ENCODE data around the gene IL15RA. TPM values are rescaled to one million over a fixed set of nuclear protein-coding genes. Genes with fewer than 3 reads are reported as not detected.

The IL15RA gene
- total RNA-seq, 1 donor from 2014 or later, result 41.0 TPM

GRCh38 chr10:5942474-5942873 is 34.9 kb downstream of the IL15RA start:
- Histone ChIP-seq H3K4me1 (peaks cover 49% of the 10 kb centered on the region), H3K9me3 (no peaks in the 10 kb centered on the region), H3K36me3 (peaks cover 5 to 7% of the 10 kb centered on the region in 2 donors), H3K27ac (peak overlapping the region; percentile 83), H3K27me3 (no peaks in the 10 kb centered on the region), H3K4me3 (no peak overlapping the region)
- no peak for TF ChIP-seq CTCF (IDR thresholded peaks at IDR 0.05)
- TF ChIP-seq POLR2A (IDR thresholded peaks at IDR 0.05), result no peak
- peak in 1 of 2 donors; percentile 22 for TF ChIP-seq POLR2AphosphoS5 (IDR thresholded peaks at IDR 0.05; ENCODE audit: insufficient read depth in 1 of 2, low read depth in 1 of 2)
- DNase-seq (ENCODE audit: extremely low spot score in 2 of 2), result no peak
- intact Hi-C loops (cut with DNase I), result no loop called here

DNA sequence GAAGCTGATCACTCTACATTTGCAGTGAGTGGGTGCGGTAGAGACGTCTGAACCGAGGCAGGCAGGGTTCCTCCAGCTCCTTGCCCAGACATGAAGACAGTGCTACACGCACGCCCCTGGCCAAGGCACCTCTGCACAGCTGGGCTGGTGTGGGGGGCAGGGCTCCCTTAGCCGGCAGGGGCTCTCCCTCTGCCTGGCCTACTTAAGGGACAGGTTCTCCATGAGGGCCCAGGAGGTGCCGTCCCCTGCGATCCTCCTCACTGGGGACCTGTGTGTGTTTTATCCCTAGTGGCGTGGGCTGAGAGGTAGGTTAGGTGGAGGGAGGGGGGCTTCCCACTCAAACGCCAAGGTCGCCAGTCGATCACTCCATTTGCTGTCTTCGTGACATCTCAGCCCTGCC is 35.3 kb downstream of the IL15RA start:
- Histone ChIP-seq H3K27me3 (no peaks in the 10 kb centered on the region), H3K36me3 (peaks cover 5 to 12% of the 10 kb centered on the region in 2 donors), H3K9me3 (no peaks in the 10 kb centered on the region), H3K4me1 (peaks cover 47% of the 10 kb centered on the region), H3K4me3 (no peak overlapping the region), H3K27ac (peak overlapping the region; percentile 83)
- intact Hi-C loops (cut with DNase I), result no loop called here
- TF ChIP-seq CTCF (IDR thresholded peaks at IDR 0.05) (no peak), POLR2A (IDR thresholded peaks at IDR 0.05) (no peak), POLR2AphosphoS5 (IDR thresholded peaks at IDR 0.05; ENCODE audit: insufficient read depth in 1 of 2, low read depth in 1 of 2) (no peak)
- no peak for DNase-seq (ENCODE audit: extremely low spot score in 2 of 2)

DNA sequence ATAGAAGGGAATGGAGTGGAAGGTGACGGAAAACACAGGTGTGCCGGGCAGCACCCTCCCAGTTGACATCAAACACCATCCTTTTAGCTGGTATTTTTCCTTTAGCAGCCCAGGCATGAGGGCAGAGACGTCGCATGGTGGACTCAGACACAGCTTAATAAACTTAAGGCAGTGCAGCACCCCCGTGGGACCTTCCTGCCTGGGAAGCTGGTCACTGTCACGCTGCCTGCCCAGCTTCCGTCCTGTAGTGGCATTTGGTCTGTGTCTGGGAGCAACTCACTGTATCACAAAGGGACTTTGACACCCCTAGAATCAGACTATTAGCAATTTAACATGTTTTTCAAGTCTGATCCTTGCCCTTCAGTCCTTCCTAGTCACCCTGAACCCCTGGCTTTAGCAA is 35.8 kb downstream of the IL15RA start:
- peaks cover 43% of the 10 kb centered on the region for H3K4me1 ChIP-seq

DNA sequence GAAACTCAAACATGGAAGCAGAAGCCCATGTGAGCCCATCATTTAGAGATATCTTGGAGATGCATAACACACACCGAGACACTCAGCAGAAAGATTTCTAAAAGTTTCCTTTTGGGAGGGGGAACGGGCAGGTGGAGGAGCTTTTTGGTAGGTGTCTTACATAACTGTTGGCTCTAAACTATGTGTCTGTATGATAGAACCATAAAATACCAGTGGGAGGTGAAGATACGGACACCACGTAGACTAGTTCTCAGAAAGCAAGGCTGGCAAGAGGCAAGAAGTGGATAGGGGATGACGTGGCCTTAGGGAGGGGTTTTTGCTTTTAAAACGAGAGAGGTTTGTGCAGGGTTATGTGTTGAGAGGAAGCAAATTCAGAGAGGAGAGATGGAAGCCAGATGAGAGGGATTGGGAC is 36.5 kb downstream of the IL15RA start:
- intact Hi-C loops (cut with DNase I), result no loop called here
- Histone ChIP-seq H3K9me3 (no peaks in the 10 kb centered on the region), H3K36me3 (peaks cover 5 to 24% of the 10 kb centered on the region in 2 donors), H3K4me3 (no peak overlapping the region), H3K27me3 (no peaks in the 10 kb centered on the region), H3K4me1 (peaks cover 37% of the 10 kb centered on the region), H3K27ac (no peak overlapping the region)
- TF ChIP-seq CTCF (IDR thresholded peaks at IDR 0.05) (no peak), POLR2A (IDR thresholded peaks at IDR 0.05) (no peak), POLR2AphosphoS5 (IDR thresholded peaks at IDR 0.05; ENCODE audit: insufficient read depth in 1 of 2, low read depth in 1 of 2) (no peak)
- no peak for DNase-seq (ENCODE audit: extremely low spot score in 2 of 2)

More for the DNA sequence above, 35.8 kb downstream of the IL15RA start:
- intact Hi-C loops (cut with DNase I), result no loop called here
- H3K4me3 ChIP-seq, result no peak overlapping the region
- H3K27me3 ChIP-seq, result no peaks in the 10 kb centered on the region
- peak overlapping the region; percentile 83 for H3K27ac ChIP-seq
- TF ChIP-seq POLR2AphosphoS5 (IDR thresholded peaks at IDR 0.05; ENCODE audit: insufficient read depth in 1 of 2, low read depth in 1 of 2) (no peak), POLR2A (IDR thresholded peaks at IDR 0.05) (no peak), CTCF (IDR thresholded peaks at IDR 0.05) (no peak)
- no peak for DNase-seq (ENCODE audit: extremely low spot score in 2 of 2)
- H3K9me3 ChIP-seq, result no peaks in the 10 kb centered on the region
- H3K36me3 ChIP-seq, result peaks cover 5 to 16% of the 10 kb centered on the region in 2 donors

- peaks cover 14% of the 10 kb centered on the region for H3K4me1 ChIP-seq
- peaks cover 5 to 32% of the 10 kb centered on the region in 2 donors for H3K36me3 ChIP-seq
- DNase-seq (ENCODE audit: extremely low spot score in 2 of 2), result no peak
- no peak overlapping the region for H3K4me3 ChIP-seq
- H3K27me3 ChIP-seq, result no peaks in the 10 kb centered on the region
- no peaks in the 10 kb centered on the region for H3K9me3 ChIP-seq
- H3K27ac ChIP-seq, result no peak overlapping the region
- intact Hi-C loops (cut with DNase I), result no loop called here
- TF ChIP-seq CTCF (IDR thresholded peaks at IDR 0.05) (no peak), POLR2AphosphoS5 (IDR thresholded peaks at IDR 0.05; ENCODE audit: insufficient read depth in 1 of 2, low read depth in 1 of 2) (no peak), POLR2A (IDR thresholded peaks at IDR 0.05) (no peak)
Observed at GRCh38 chr10:5938291-5938690, 39.1 kb downstream of the IL15RA start.
